Esophagus muscularis mucosa (tissue), 4 donors: Measurements from ENCODE around the gene PAK4. TPM values are rescaled to one million over a fixed set of nuclear protein-coding genes. Genes with fewer than 3 reads are reported as not detected.
"Not testable (repeated sequence)": the region's sequence is repeated elsewhere in the genome, so short reads cannot be mapped to it uniquely, and the experiment has no call there.

Experiments used
- DNase-seq: peaks from one replicate; pipeline ENCODE4 v3.0.0-alpha.2; 2017; ENCODE audit errors: extremely low spot score
- H3K27ac ChIP-seq, 4 donors: fragments of 200-600 bp; sonication (generic); replicated peaks in 1 of 4; 1 replicate in 3 of 4; 2 replicates in 1 of 4; pipeline ENCODE4 v1.5.1; 2016 to 2019; ENCODE audit warnings: mild to moderate bottlenecking in 1 of 4
- H3K27me3 ChIP-seq, 4 donors: fragments of 200-600 bp; sonication (generic); one replicate each; pipeline versions ENCODE4 v1.5.1 to v1.6.0; 2016 to 2019
- H3K36me3 ChIP-seq, 4 donors: fragments of 200-600 bp; sonication (generic); one replicate each; pipeline ENCODE4 v1.5.1; 2016 to 2019
- H3K4me1 ChIP-seq, 4 donors: fragments of 200-600 bp; sonication (generic); one replicate each; pipeline ENCODE4 v1.5.1; 2016 to 2019
- H3K4me3 ChIP-seq, 4 donors: fragments of 200-600 bp; sonication (generic); 1 replicate in 2 of 4; 2 replicates in 2 of 4; pipeline ENCODE4 v1.5.1; 2016 to 2019; ENCODE audit warnings: mild to moderate bottlenecking in 4 of 4, moderate library complexity in 1 of 4
- H3K9me3 ChIP-seq, 4 donors: fragments of 200-600 bp; sonication (generic); 1 replicate in 3 of 4; 2 replicates in 1 of 4; pipeline ENCODE4 v1.5.1; 2016 to 2019
- EP300 ChIP-seq: sonication (generic); formaldehyde crosslinking; IDR thresholded peaks from one replicate; pipeline ENCODE4 v1.6.1; 2017; ENCODE audit warnings: antibody characterized with exemption
- POLR2A ChIP-seq: fragments of 450-650 bp; IDR thresholded peaks from one replicate; pipeline ENCODE4 v1.6.1; 2017; ENCODE audit warnings: antibody characterized with exemption, moderate library complexity, mild to moderate bottlenecking, low read depth
- POLR2AphosphoS5 ChIP-seq, 2 donors: sonication (generic); formaldehyde crosslinking; IDR thresholded peaks; one replicate each; pipeline ENCODE4 v1.6.1; 2017; ENCODE audit warnings: antibody characterized with exemption in 2 of 2
- WGBS: methylation state at CpG from one replicate; pipeline ENCODE4 v1.1.5; 2018; 5-methylcytosine and 5-hydroxymethylcytosine counted together
- intact Hi-C: fragments of 100-400 bp; cut with DNase I; formaldehyde crosslinking; loops from one replicate; pipeline ENCODE4 v1.15.1; 2023
- total RNA-seq, 4 donors: library from RNA; depleted of rRNA; stranded (reverse); fragments of >200 nt; gene quantifications; one replicate each; pipeline versions ENCODE4 v1.1.0 to v1.2.1, GENCODE V29; 2016
- TF ChIP-seq, protein P1 (sequence below), 3 experiments: fragments of 200-600 bp in 2 of 3; fragments of 450-650 bp in 1 of 3; sonication (generic) in 2 of 3; IDR thresholded peaks; one replicate each; pipeline ENCODE4 v1.5.1; 2017 to 2019; ENCODE audit warnings: antibody characterized with exemption in 3 of 3, mild to moderate bottlenecking in 2 of 3, moderate library complexity in 1 of 3

The PAK4 gene
- total RNA-seq, 4 donors from 2014 or later = 8.3 to 18.4 (median 11.0) TPM

DNA sequence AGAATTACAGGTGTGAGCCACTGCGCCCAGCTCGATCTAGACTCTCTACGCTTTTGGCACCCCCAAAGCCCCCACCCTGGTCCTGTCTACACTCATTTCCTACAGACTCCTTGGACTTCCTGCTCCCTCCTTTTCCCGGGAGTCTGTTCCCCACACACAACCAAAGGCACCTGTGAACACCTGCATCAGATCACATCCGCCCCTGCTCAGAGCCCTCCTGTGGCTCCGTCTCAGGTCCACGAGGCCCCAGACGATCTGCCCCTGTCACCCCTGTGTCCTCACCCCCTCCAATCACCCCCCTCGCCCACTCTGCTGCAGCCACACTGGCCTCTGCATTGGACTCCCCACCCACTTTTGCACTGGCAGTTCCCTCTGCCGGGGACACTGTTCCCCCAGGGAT is 12.4 kb upstream of the PAK4 start:
- WGBS = 74% methylated on average over 10 of the region's 10 CpGs
- DNase-seq = no peak
- Histone ChIP-seq H3K4me1 (no peaks in the 10 kb centered on the region), H3K27me3 (peaks cover 0 to 73% (median 5%) of the 10 kb centered on the region in 4 donors), H3K9me3 (no peaks in the 10 kb centered on the region), H3K4me3 (no peak overlapping the region), H3K27ac (no peak overlapping the region), H3K36me3 (no peaks in the 10 kb centered on the region)
- intact Hi-C loops = no loop called here
- TF ChIP-seq POLR2AphosphoS5 (IDR thresholded peaks at IDR 0.05) = no peak
- TF ChIP-seq POLR2A = no peak
- TF ChIP-seq EP300 = no peak
- TF ChIP-seq, protein P1, sequence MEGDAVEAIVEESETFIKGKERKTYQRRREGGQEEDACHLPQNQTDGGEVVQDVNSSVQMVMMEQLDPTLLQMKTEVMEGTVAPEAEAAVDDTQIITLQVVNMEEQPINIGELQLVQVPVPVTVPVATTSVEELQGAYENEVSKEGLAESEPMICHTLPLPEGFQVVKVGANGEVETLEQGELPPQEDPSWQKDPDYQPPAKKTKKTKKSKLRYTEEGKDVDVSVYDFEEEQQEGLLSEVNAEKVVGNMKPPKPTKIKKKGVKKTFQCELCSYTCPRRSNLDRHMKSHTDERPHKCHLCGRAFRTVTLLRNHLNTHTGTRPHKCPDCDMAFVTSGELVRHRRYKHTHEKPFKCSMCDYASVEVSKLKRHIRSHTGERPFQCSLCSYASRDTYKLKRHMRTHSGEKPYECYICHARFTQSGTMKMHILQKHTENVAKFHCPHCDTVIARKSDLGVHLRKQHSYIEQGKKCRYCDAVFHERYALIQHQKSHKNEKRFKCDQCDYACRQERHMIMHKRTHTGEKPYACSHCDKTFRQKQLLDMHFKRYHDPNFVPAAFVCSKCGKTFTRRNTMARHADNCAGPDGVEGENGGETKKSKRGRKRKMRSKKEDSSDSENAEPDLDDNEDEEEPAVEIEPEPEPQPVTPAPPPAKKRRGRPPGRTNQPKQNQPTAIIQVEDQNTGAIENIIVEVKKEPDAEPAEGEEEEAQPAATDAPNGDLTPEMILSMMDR (IDR thresholded peaks at IDR 0.05) = no peak

DNA sequence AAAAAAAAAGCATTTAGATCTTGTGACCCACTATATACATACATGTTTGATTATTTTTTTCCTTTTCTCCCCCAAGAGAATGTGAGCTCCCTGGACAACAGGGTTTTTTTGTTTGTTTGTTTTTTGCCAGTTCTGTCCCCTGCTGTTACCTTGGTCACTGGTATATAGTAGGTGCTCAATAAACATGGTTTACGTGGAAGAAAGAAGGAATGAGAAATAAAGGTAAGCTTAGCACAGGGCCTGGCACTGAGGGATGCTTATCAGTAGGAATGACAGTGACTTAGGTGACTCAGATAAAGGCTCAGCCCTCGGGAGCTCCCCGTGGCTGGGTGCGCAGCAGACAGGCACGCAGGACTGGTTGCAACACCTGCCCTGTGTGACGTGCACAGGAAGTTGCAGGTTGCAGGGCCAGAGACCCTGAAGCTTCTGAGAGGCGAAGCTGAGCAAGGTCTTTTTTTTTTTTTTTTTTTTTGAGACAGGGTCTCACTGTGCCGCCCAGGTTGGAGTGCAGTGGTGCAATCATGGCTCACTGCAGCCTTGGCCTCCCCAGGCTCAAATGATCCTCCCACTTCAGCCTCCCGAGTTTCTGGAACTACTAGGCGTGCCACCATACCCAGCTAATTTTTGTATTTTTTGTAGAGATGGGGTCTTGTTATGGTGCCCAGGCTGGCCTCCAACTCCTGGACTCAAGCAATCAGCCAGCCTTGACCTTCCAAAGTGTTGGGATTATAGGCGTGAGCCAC is 10.3 kb upstream of the PAK4 start:
- TF ChIP-seq EP300 (no peak), POLR2A (no peak), POLR2AphosphoS5 (IDR thresholded peaks at IDR 0.05) (no peak)
- TF ChIP-seq, protein P1 (IDR thresholded peaks at IDR 0.05) = no peak
- Histone ChIP-seq H3K4me3 (no peak overlapping the region), H3K36me3 (no peaks in the 10 kb centered on the region), H3K27ac (no peak overlapping the region), H3K9me3 (no peaks in the 10 kb centered on the region), H3K4me1 (no peaks in the 10 kb centered on the region), H3K27me3 (peaks cover 0 to 60% (median 5%) of the 10 kb centered on the region in 4 donors)
- intact Hi-C loops = no loop called here
- 88% methylated on average over 11 of the region's 11 CpGs for WGBS
- DNase-seq = no peak

DNA sequence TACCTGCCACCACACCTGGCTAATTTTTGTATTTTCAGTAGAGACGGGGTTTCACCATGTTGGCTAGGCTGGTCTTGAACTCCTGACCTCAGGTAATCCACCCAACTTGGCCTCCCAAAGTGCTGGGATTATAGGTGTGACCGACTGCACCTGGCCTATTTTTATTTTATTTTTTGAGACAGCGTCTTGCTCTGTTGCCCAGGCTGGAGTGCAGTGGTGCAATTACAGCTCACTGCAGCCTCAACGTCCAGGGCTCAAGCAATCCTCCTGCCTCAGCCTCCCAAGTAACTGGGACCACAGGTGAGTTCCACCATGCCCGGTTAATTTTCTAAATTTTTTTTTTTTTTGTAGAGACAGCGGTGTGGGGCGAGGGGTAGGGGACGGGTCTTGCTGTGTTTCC is 8.6 kb upstream of the PAK4 start:
- 87% methylated on average over 8 of the region's 8 CpGs for WGBS
- H3K27me3 ChIP-seq = peaks cover 0 to 58% (median 4%) of the 10 kb centered on the region in 4 donors
- DNase-seq, H3K4me3 ChIP-seq, H3K27ac ChIP-seq, H3K9me3 ChIP-seq, H3K36me3 ChIP-seq, H3K4me1 ChIP-seq, intact Hi-C loops: not testable (repeated sequence)

DNA sequence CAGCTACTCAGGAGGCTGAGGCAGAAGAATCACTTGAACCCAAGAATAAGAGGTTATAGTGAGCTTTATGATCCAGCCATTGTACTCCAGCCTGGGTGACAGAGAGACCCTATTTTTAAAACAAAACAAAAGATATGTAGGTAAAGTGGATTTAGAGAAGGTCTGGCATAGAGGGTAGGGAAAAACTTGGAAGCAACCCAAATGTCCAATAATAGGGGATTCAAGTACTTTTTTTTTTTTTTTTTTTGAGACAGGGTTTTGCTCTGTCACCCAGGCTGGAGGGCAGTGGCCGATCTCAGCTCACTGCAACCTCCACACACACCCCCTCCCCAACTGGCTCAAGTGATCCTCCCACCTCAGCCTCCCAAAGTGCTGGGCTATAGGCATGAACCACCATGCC is 5.8 kb upstream of the PAK4 start:
- peaks cover 8 to 16% (median 11%) of the 10 kb centered on the region in 4 donors for H3K4me1 ChIP-seq
- no peaks in the 10 kb centered on the region for H3K9me3 ChIP-seq
- H3K27ac ChIP-seq = no peak overlapping the region
- peaks cover 0 to 31% (median 0%) of the 10 kb centered on the region in 4 donors for H3K27me3 ChIP-seq
- TF ChIP-seq, protein P1 (IDR thresholded peaks at IDR 0.05) = no peak
- TF ChIP-seq POLR2AphosphoS5 (IDR thresholded peaks at IDR 0.05) = no peak
- TF ChIP-seq EP300 = no peak
- TF ChIP-seq POLR2A = no peak
- WGBS = 69% methylated on average over 1 of the region's 1 CpG
- H3K36me3 ChIP-seq = no peaks in the 10 kb centered on the region
- intact Hi-C loops = no loop called here
- no peak overlapping the region for H3K4me3 ChIP-seq
- no peak for DNase-seq

DNA sequence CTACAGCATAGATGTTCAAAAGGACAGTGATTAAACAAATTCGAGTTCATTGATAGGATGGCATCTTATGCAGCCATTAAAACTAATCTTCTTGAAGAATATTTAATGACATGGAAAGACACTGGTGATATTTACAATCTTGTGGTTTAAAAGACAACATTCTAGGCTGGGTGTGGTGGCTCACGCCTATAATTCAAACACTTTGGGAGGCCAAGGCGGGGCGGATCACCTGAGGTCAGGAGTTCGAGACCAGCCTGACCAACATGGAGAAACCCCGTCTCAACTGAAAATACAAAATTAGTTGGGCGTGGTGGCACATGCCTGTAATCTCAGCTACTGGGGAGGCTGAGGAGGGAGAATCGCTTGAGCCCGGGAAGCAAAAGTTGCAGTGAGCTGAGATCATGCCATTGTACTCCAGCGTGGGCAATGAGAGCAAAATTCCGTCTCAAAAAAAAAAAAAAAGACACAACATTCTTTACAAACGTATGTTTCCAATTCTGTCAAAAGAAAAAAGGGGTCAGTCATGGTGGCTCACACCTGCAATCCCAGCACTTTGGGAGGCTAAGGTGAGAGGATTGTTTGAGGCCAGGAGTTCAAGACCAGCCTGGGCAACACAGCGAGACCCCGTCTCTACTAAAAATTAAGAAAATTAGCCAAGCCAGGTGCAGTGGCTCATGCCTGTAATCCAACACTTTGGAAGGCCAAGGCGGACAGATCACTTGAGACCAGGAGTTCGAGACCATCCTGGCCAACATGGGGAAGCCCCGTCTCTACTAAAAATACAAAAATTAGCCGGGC is 2.5 kb upstream of the PAK4 start:
- 86% methylated on average over 18 of the region's 18 CpGs for WGBS
- H3K27ac ChIP-seq = no peak overlapping the region
- no peaks in the 10 kb centered on the region for H3K36me3 ChIP-seq
- H3K4me3 ChIP-seq = no peak overlapping the region
- intact Hi-C loops = loop anchor here (1.0 kb wide), 2 partner anchors 64 to 205 kb away; no protein-coding TSS in a partner anchor
- peaks cover 28 to 46% (median 39%) of the 10 kb centered on the region in 4 donors for H3K4me1 ChIP-seq
- no peak for DNase-seq
- TF ChIP-seq POLR2A (no peak), POLR2AphosphoS5 (IDR thresholded peaks at IDR 0.05) (no peak), EP300 (no peak)
- TF ChIP-seq, protein P1 (IDR thresholded peaks at IDR 0.05) = no peak
- no peaks in the 10 kb centered on the region for H3K9me3 ChIP-seq
- H3K27me3 ChIP-seq = peaks cover 0 to 21% (median 0%) of the 10 kb centered on the region in 4 donors
